CD4-positive, alpha-beta T cell treated with Interleukin-1 beta for 1 hour (primary cell): ENCODE results near the gene FUZ.

ENCODE experiments used
- DNase-seq, 2 donors: peaks; one replicate each; pipeline ENCODE4 v3.0.0-alpha.2; 2020 to 2022

Gene FUZ

GRCh38 chr19:49775742-49776370 lies 37.2 kb downstream of the FUZ start:
- DNase-seq: no peak

- no peak for DNase-seq
These were observed 38.1 kb downstream of the FUZ start for GRCh38 chr19:49774969-49775368.

- DNase-seq: no peak
These were observed 39.3 kb downstream of the FUZ start for GRCh38 chr19:49773663-49774350.

GRCh38 chr19:49772850-49773432 lies 40.2 kb downstream of the FUZ start:
- DNase-seq: no peak

GRCh38 chr19:49771674-49772139 lies 41.4 kb downstream of the FUZ start:
- peak in 1 of 2 donors; percentile 8 for DNase-seq

GRCh38 chr19:49770529-49770928 lies 42.6 kb downstream of the FUZ start:
- DNase-seq: no peak

- no peak for DNase-seq
These were observed 45.0 kb downstream of the FUZ start for GRCh38 chr19:49767967-49768581.

- no peak for DNase-seq
These were observed 45.7 kb downstream of the FUZ start for GRCh38 chr19:49767381-49767780.

GRCh38 chr19:49766930-49767299 lies 46.2 kb downstream of the FUZ start, which contains the start of gene AP2A1:
TSS of gene AP2A1 (plus strand) at chr19:49767001. CDS start at chr19:49767134, 133 bp downstream.
- DNase-seq: no peak

GRCh38 chr19:49766007-49766929 lies 46.8 kb downstream of the FUZ start:
- DNase-seq: peak; percentile 100

- no peak for DNase-seq
These were observed 48.8 kb downstream of the FUZ start for GRCh38 chr19:49764341-49764740.

GRCh38 chr19:49763230-49763629 lies 49.9 kb downstream of the FUZ start, which contains the start of gene TSKS:
TSS of gene TSKS (minus strand) at chr19:49763306. CDS start at chr19:49763247, 59 bp downstream.
- no peak for DNase-seq

GRCh38 chr19:49761625-49762311 lies 51.3 kb downstream of the FUZ start:
- peak in 1 of 2 donors; percentile 7 for DNase-seq

- DNase-seq: no peak
These were observed 51.9 kb downstream of the FUZ start for GRCh38 chr19:49761249-49761624.

GRCh38 chr19:49758292-49758691 lies 54.8 kb downstream of the FUZ start:
- DNase-seq: no peak
